OCI-LY3 (cell line): Measurements from ENCODE around the gene MACROD2.

Source experiments
- H2AFZ ChIP-seq: fragments of 200-600, 300-600 bp; shearing (Covaris generic); 2 replicates; pipeline ENCODE4 v1.6.0; 2014; ENCODE audit warnings: antibody characterized with exemption, low read depth, low read length
- H3K27ac ChIP-seq: fragments of 200-600, 300-600 bp; sonication (generic); 2 replicates; pipeline ENCODE4 v1.5.1; 2014; ENCODE audit warnings: mild to moderate bottlenecking, low read length, moderate library complexity, mixed read lengths
- H3K27me3 ChIP-seq: fragments of 200-600, 300-600 bp; sonication (generic); 2 replicates; pipeline ENCODE4 v1.6.1; 2014; ENCODE audit warnings: low read depth, low read length, mixed read lengths
- H3K36me3 ChIP-seq: fragments of 200-600, 300-600 bp; sonication (generic); replicated peaks from 2 replicates; pipeline ENCODE3; 2014; ENCODE audit warnings: low read depth, low read length, mixed read lengths
- H3K4me1 ChIP-seq: fragments of 300-600, 200-600 bp; sonication (generic); 2 replicates; pipeline ENCODE4 v1.6.1; 2014; ENCODE audit warnings: low read length, mixed read lengths
- H3K4me2 ChIP-seq: fragments of 200-600, 300-600 bp; sonication (generic); 2 replicates; pipeline ENCODE4 v1.6.1; 2014; ENCODE audit warnings: low read length, mixed read lengths
- H3K4me3 ChIP-seq: fragments of 300-600, 200-600 bp; sonication (generic); 2 replicates; pipeline ENCODE4 v1.5.1; 2014; ENCODE audit warnings: antibody characterized with exemption, mild to moderate bottlenecking, low read length, moderate library complexity
- H3K79me2 ChIP-seq: fragments of 300-600, 200-600 bp; shearing (Covaris generic); 2 replicates; pipeline ENCODE4 v1.6.1; 2014; ENCODE audit warnings: mild to moderate bottlenecking, low read length, mixed read lengths
- H3K9ac ChIP-seq: fragments of 300-600, 200-600 bp; shearing (Covaris generic); 2 replicates; pipeline ENCODE4 v1.6.0; 2014; ENCODE audit warnings: mild to moderate bottlenecking, low read length, moderate library complexity
- H3K9me3 ChIP-seq: fragments of 200-600, 300-600 bp; shearing (Covaris generic); 2 replicates; pipeline ENCODE4 v1.6.1; 2014; ENCODE audit warnings: low read length, mixed read lengths; ENCODE audit not compliant: insufficient read depth
- H4K20me1 ChIP-seq: fragments of 200-600, 300-600 bp; sonication (generic); 2 replicates; pipeline ENCODE4 v1.6.1; 2016; ENCODE audit warnings: low read length, mixed read lengths; ENCODE audit not compliant: insufficient read depth
- EZH2phosphoT487 ChIP-seq: fragments of 200-600 bp; shearing (Covaris generic); IDR thresholded peaks from 2 replicates; pipeline ENCODE4 v1.6.1; 2018; ENCODE audit warnings: antibody characterized with exemption, mixed run types, low read depth
- TF ChIP-seq, protein P1 (sequence below): fragments of 200-600, 300-600 bp; sonication (generic); IDR thresholded peaks from 2 replicates; pipeline ENCODE4 v1.5.1; 2014; ENCODE audit warnings: antibody characterized with exemption, low read length, low read depth

Gene MACROD2

GRCh38 chr20:16020971-16021370, 2025.7 kb downstream of the MACROD2 start:
- H3K27ac ChIP-seq, result no peak overlapping the region
- no peak overlapping the region for H3K4me2 ChIP-seq
- no peak overlapping the region for H2AFZ ChIP-seq
- peaks cover 94% of the 10 kb centered on the region for H4K20me1 ChIP-seq
- H3K9me3 ChIP-seq, result no peaks in the 10 kb centered on the region
- no peaks in the 10 kb centered on the region for H3K27me3 ChIP-seq
- peaks cover 84% of the 10 kb centered on the region for H3K36me3 ChIP-seq
- no peak overlapping the region for H3K9ac ChIP-seq
- TF ChIP-seq EZH2phosphoT487, result no peak
- TF ChIP-seq, protein P1, sequence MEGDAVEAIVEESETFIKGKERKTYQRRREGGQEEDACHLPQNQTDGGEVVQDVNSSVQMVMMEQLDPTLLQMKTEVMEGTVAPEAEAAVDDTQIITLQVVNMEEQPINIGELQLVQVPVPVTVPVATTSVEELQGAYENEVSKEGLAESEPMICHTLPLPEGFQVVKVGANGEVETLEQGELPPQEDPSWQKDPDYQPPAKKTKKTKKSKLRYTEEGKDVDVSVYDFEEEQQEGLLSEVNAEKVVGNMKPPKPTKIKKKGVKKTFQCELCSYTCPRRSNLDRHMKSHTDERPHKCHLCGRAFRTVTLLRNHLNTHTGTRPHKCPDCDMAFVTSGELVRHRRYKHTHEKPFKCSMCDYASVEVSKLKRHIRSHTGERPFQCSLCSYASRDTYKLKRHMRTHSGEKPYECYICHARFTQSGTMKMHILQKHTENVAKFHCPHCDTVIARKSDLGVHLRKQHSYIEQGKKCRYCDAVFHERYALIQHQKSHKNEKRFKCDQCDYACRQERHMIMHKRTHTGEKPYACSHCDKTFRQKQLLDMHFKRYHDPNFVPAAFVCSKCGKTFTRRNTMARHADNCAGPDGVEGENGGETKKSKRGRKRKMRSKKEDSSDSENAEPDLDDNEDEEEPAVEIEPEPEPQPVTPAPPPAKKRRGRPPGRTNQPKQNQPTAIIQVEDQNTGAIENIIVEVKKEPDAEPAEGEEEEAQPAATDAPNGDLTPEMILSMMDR, result no peak
- peaks cover 11% of the 10 kb centered on the region for H3K4me1 ChIP-seq
- H3K79me2 ChIP-seq, result peaks cover 90% of the 10 kb centered on the region
- no peak overlapping the region for H3K4me3 ChIP-seq

GRCh38 chr20:16025084-16025483, 2029.8 kb downstream of the MACROD2 start:
- Histone ChIP-seq H4K20me1 (peaks cover 92% of the 10 kb centered on the region), H3K36me3 (peaks cover 76% of the 10 kb centered on the region), H2AFZ (no peak overlapping the region), H3K27me3 (no peaks in the 10 kb centered on the region), H3K4me3 (no peak overlapping the region), H3K9me3 (no peaks in the 10 kb centered on the region), H3K4me2 (no peak overlapping the region), H3K79me2 (peaks cover 89% of the 10 kb centered on the region), H3K27ac (no peak overlapping the region), H3K9ac (no peak overlapping the region), H3K4me1 (peaks cover 52% of the 10 kb centered on the region)
- TF ChIP-seq, protein P1, result no peak
- no peak for TF ChIP-seq EZH2phosphoT487

DNA sequence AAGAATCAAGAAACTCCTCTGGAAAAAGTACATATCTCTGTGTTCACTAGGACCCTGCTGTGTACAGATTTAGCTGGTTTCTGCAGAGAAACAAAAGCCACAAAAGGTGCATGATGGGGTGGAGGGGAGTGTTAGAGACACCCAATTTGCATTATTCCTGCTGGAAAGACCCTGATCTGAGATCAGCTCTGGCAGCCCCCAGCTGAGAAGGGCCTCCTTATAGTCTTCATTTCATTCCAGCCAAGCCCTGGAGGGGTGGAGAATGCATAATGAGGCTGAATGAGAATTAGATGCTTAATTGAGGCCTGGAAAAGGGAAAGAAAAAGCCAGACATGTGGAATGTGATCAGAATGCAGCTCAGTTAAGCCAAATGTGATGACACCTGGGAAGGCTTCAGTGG, 2032.4 kb downstream of the MACROD2 start:
- peaks cover 77% of the 10 kb centered on the region for H3K79me2 ChIP-seq
- H3K36me3 ChIP-seq, result peaks cover 62% of the 10 kb centered on the region
- H3K4me2 ChIP-seq, result peak overlapping the region; percentile 57
- no peak overlapping the region for H3K4me3 ChIP-seq
- H3K9ac ChIP-seq, result no peak overlapping the region
- peaks cover 83% of the 10 kb centered on the region for H4K20me1 ChIP-seq
- no peaks in the 10 kb centered on the region for H3K9me3 ChIP-seq
- H2AFZ ChIP-seq, result no peak overlapping the region
- H3K27me3 ChIP-seq, result no peaks in the 10 kb centered on the region
- H3K4me1 ChIP-seq, result peaks cover 56% of the 10 kb centered on the region
- TF ChIP-seq EZH2phosphoT487, result no peak
- TF ChIP-seq, protein P1, result no peak
- H3K27ac ChIP-seq, result no peak overlapping the region

DNA sequence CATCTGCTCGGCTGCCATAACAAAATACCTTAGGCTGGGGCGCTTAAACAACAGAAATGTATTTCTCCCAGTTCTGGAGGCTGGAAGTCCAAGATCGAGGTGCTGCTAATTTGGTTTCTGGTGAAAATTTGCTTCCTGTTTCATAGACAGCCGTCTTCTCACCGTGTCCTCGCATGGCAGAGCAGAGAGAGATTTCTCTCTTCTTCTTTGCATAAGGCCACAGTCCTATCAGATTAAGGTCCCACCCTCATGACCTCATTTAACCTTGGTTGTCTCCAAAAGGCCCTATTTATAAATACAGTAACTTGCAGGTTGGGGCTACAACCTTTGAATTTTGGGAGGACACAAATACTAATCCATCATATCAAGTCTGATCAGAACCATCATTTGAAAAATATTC, 2033.6 kb downstream of the MACROD2 start:
- TF ChIP-seq, protein P1, result no peak
- no peak for TF ChIP-seq EZH2phosphoT487
- H3K9me3 ChIP-seq, result no peaks in the 10 kb centered on the region
- peak overlapping the region; percentile 57 for H3K4me2 ChIP-seq
- H3K27me3 ChIP-seq, result no peaks in the 10 kb centered on the region
- H3K36me3 ChIP-seq, result peaks cover 55% of the 10 kb centered on the region
- peaks cover 82% of the 10 kb centered on the region for H4K20me1 ChIP-seq
- no peak overlapping the region; the same call in 1 of the 2 replicates for H3K9ac ChIP-seq
- H2AFZ ChIP-seq, result no peak overlapping the region
- H3K4me3 ChIP-seq, result peak overlapping the region; percentile 35
- H3K27ac ChIP-seq, result peak overlapping the region; percentile 39
- peaks cover 76% of the 10 kb centered on the region for H3K79me2 ChIP-seq
- H3K4me1 ChIP-seq, result peaks cover 50% of the 10 kb centered on the region
